Activated CD8-positive, alpha-beta T cell treated with anti-CD3 and anti-CD28 coated beads for 36 hours (primary cell): ENCODE measurements around the gene CPSF4. TPM values are rescaled to one million over a fixed set of nuclear protein-coding genes. Genes with fewer than 3 reads are reported as not detected.

Experiments used
- ATAC-seq: fragments of 200-7000 bp; cut with Tn5 transposase; one replicate; pipeline ENCODE4 v1.10.0; 2021; ENCODE audit warnings: mild to moderate bottlenecking, moderate library complexity
- CTCF ChIA-PET: fragments of 350-600 bp; sonication (Branson Sonifier 250); formaldehyde crosslinking; loops from one replicate; lab custom pipeline; 2021; ENCODE audit warnings: antibody characterized with exemption; lab: Charles Lee
- POLR2A ChIA-PET: fragments of 350-600 bp; sonication (Branson Sonifier 250); formaldehyde crosslinking; loops from one replicate; lab custom pipeline; 2021; ENCODE audit warnings: antibody characterized with exemption; lab: Charles Lee
- DNase-seq: peaks from one replicate; pipeline ENCODE4 v3.0.0-alpha.2; 2020
- H3K27ac Mint-ChIP-seq: one replicate; pipeline ENCODE4 v1.8.0; 2021; ENCODE audit warnings: mild to moderate bottlenecking, mixed read lengths
- H3K27me3 Mint-ChIP-seq: one replicate; pipeline ENCODE4 v1.8.0; 2021; ENCODE audit warnings: mixed read lengths
- H3K36me3 Mint-ChIP-seq: one replicate; pipeline ENCODE4 v1.8.0; 2021; ENCODE audit warnings: low read depth, mixed read lengths
- H3K4me1 Mint-ChIP-seq: one replicate; pipeline ENCODE4 v1.8.0; 2021; ENCODE audit warnings: low read depth, mixed read lengths
- H3K4me3 Mint-ChIP-seq: one replicate; pipeline ENCODE4 v1.8.0; 2021; ENCODE audit warnings: mild to moderate bottlenecking, moderate library complexity, mixed read lengths
- H3K9me3 Mint-ChIP-seq: one replicate; pipeline ENCODE4 v1.8.0; 2021; ENCODE audit warnings: mixed read lengths
- intact Hi-C: fragments of 100-400 bp; cut with micrococcal nuclease; formaldehyde crosslinking; loops from one replicate; pipeline ENCODE4 v1.10.0; 2022
- total RNA-seq, 2 experiments: library from RNA; stranded (reverse); gene quantifications; one replicate each; pipeline ENCODE4 v1.2.3, GENCODE V29; 2021
- TF ChIP-seq, protein P1 (sequence below): fragments of 200-600 bp; IDR thresholded peaks from one replicate; pipeline ENCODE4 v1.8.0; 2022; ENCODE audit warnings: antibody characterized with exemption, mild to moderate bottlenecking

CPSF4 gene
- 10 to 100 TPM; 62.3 to 64.6 TPM for total RNA-seq

DNA sequence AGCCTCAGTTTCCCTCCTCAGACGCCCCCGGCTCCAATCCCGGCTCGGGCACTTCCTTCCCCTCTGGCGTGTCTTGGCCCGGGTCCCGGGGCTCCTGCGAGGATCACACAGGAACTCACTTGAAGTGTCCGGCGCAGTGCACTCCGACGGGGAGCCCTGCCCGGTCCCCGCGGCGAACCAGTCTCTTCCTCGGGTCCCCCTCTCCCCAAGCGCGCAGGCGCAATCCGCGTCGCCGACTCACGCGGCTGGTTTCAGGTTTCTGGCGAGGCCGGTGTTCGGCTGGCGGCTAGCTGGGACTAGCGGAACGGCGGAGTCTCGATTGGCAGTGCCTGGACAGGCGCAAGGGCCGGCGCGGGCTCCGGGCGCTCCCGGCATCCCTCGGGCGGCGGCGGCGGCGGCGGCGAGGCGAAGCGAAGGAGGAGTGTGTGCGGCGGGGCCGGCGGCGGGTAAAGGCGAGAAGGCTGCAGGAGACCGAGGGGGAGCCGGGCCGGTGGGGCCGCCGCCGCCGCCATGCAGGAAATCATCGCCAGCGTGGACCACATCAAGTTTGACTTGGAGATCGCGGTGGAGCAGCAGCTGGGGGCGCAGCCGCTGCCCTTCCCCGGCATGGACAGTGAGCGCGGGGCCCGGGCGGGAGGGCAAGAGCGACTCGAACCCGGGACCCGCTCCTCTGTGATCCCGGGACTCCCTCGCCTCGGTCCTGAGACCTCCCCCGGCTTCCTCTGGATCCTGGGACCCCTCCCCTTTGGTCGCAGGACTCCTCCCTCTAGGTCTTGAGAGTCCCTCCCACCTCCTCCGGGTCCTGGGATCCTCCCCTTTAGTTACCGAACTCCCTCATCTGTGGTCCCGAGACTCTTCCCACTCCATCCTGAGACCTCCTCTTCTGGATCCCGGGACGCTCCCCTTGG, at the start of gene CPSF4, which contains the start of gene PTCD1:
CPSF4 (plus strand) TSS at position 371 of the 908 bp plus-strand sequence; CDS start at position 511, 140 bp downstream.
PTCD1 (minus strand) TSS at position 226 of the 908 bp plus-strand sequence. CDS start 3,556 bp downstream, outside the sequence.
- ATAC-seq (peak; percentile 93), DNase-seq (peak; percentile 94)
- peak within 1 kb of the TSS; percentile 97 for H3K4me3 Mint-ChIP-seq
- H3K36me3 Mint-ChIP-seq: peaks cover 27% of the 10 kb centered on the region
- no peaks in the 10 kb centered on the region for H3K9me3 Mint-ChIP-seq
- TF ChIP-seq, protein P1, sequence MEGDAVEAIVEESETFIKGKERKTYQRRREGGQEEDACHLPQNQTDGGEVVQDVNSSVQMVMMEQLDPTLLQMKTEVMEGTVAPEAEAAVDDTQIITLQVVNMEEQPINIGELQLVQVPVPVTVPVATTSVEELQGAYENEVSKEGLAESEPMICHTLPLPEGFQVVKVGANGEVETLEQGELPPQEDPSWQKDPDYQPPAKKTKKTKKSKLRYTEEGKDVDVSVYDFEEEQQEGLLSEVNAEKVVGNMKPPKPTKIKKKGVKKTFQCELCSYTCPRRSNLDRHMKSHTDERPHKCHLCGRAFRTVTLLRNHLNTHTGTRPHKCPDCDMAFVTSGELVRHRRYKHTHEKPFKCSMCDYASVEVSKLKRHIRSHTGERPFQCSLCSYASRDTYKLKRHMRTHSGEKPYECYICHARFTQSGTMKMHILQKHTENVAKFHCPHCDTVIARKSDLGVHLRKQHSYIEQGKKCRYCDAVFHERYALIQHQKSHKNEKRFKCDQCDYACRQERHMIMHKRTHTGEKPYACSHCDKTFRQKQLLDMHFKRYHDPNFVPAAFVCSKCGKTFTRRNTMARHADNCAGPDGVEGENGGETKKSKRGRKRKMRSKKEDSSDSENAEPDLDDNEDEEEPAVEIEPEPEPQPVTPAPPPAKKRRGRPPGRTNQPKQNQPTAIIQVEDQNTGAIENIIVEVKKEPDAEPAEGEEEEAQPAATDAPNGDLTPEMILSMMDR: no peak
- H3K4me1 Mint-ChIP-seq: peaks cover 26% of the 10 kb centered on the region
- H3K27ac Mint-ChIP-seq: peak within 1 kb of the TSS; percentile 97
- ChIA-PET CTCF (interaction anchor here (1.0 kb wide), 1 partner anchor 23 kb away, joined by 4 read pairs; no protein-coding TSS in a partner anchor), POLR2A (interaction anchor here (0.7 to 3.4 kb wide), 8 partner anchors 14 to 128 kb away, joined by 3 to 20 read pairs (median 4); partner anchors contain the start of genes ATP5MF, BUD31 and PDAP1)
- intact Hi-C loops: no loop called here
- H3K27me3 Mint-ChIP-seq: no peaks in the 10 kb centered on the region

GRCh38 chr7:99389772-99390171, 49.0 kb upstream of the CPSF4 start:
- Mint-ChIP-seq H3K36me3 (peaks cover 51% of the 10 kb centered on the region), H3K4me1 (peaks cover 28% of the 10 kb centered on the region), H3K27me3 (no peaks in the 10 kb centered on the region), H3K9me3 (no peaks in the 10 kb centered on the region), H3K27ac (no peak overlapping the region), H3K4me3 (no peak overlapping the region)
- DNase-seq: no peak
- CTCF ChIA-PET: interaction anchor here (1.4 kb wide), 1 partner anchor 18 kb away, joined by 6 read pairs; the partner anchor contains the start of genes BUD31 and PDAP1
- POLR2A ChIA-PET: interaction anchor here (1.2 to 4.8 kb wide), 4 partner anchors 10 to 18 kb away, joined by 3 to 17 read pairs (median 12); partner anchors contain the start of gene PDAP1
- no peak for ATAC-seq
- TF ChIP-seq, protein P1: no peak
- intact Hi-C loops: no loop called here

- ATAC-seq: no peak
- intact Hi-C loops: no loop called here
- Mint-ChIP-seq H3K4me1 (peaks cover 23% of the 10 kb centered on the region), H3K36me3 (peaks cover 56% of the 10 kb centered on the region), H3K27me3 (no peaks in the 10 kb centered on the region), H3K4me3 (no peak overlapping the region), H3K9me3 (no peaks in the 10 kb centered on the region), H3K27ac (no peak overlapping the region)
- ChIA-PET POLR2A (interaction anchor here (1.1 to 3.6 kb wide), 5 partner anchors 9 to 16 kb away, joined by 3 to 15 read pairs (median 8); partner anchors contain the start of gene PDAP1), CTCF (interaction anchor here (1.4 to 2.3 kb wide), 2 partner anchors 17 to 26 kb away, joined by 6 to 9 read pairs; partner anchors contain the start of genes BUD31 and PDAP1)
- TF ChIP-seq, protein P1: no peak
- no peak for DNase-seq
Observed at GRCh38 chr7:99390941-99391602, 47.7 kb upstream of the CPSF4 start.

- TF ChIP-seq, protein P1: no peak
- ChIA-PET CTCF (interaction anchor here (1.0 to 2.3 kb wide), 2 partner anchors 11 to 27 kb away, joined by 4 to 9 read pairs; no protein-coding TSS in a partner anchor), POLR2A (interaction anchor here (1.1 to 3.6 kb wide), 7 partner anchors 8 to 24 kb away, joined by 3 to 50 read pairs (median 15); partner anchors contain the start of genes BUD31 and PDAP1)
- ATAC-seq (no peak), DNase-seq (no peak)
- intact Hi-C loops: no loop called here
- peak overlapping the region; percentile 64 for H3K27ac Mint-ChIP-seq
- H3K36me3 Mint-ChIP-seq: peaks cover 52% of the 10 kb centered on the region
- no peaks in the 10 kb centered on the region for H3K27me3 Mint-ChIP-seq
- H3K9me3 Mint-ChIP-seq: no peaks in the 10 kb centered on the region
- H3K4me1 Mint-ChIP-seq: peaks cover 20% of the 10 kb centered on the region
- peak overlapping the region; percentile 27 for H3K4me3 Mint-ChIP-seq
Observed at GRCh38 chr7:99392046-99392445, 46.7 kb upstream of the CPSF4 start.
